Pons (tissue), 1 donor: Measurements from ENCODE around the gene TMEM255B.
A peak's percentile ranks its signal among the peaks of the same experiment; 100 is the strongest.

ENCODE experiments used
- DNase-seq: peaks from one replicate; pipeline ENCODE4 v3.0.0-alpha.2; 2016; ENCODE audit warnings: low spot score

Gene TMEM255B

GRCh38 chr13:113834496-113835200, 75.6 kb downstream of the TMEM255B start:
- DNase-seq, result no peak

GRCh38 chr13:113835461-113836270, 76.6 kb downstream of the TMEM255B start:
- DNase-seq, result no peak

- no peak for DNase-seq
These were observed 77.9 kb downstream of the TMEM255B start for GRCh38 chr13:113836768-113837559.

- DNase-seq, result peak; percentile 83
These were observed 78.7 kb downstream of the TMEM255B start for GRCh38 chr13:113837560-113838355.

GRCh38 chr13:113838711-113839201, 79.7 kb downstream of the TMEM255B start:
- DNase-seq, result no peak

GRCh38 chr13:113839536-113840204, 80.6 kb downstream of the TMEM255B start:
- no peak for DNase-seq

- DNase-seq, result peak; percentile 82
These were observed 81.7 kb downstream of the TMEM255B start for GRCh38 chr13:113840541-113841352.

- DNase-seq, result no peak
These were observed 82.3 kb downstream of the TMEM255B start for GRCh38 chr13:113841353-113841650.

GRCh38 chr13:113842336-113843062, 83.5 kb downstream of the TMEM255B start:
- no peak for DNase-seq

- no peak for DNase-seq
These were observed 84.1 kb downstream of the TMEM255B start for GRCh38 chr13:113843063-113843654.

GRCh38 chr13:113843864-113844556, 85.0 kb downstream of the TMEM255B start:
- no peak for DNase-seq

GRCh38 chr13:113845055-113845454, 86.0 kb downstream of the TMEM255B start:
- no peak for DNase-seq

- DNase-seq, result no peak
These were observed 87.0 kb downstream of the TMEM255B start for GRCh38 chr13:113845723-113846635.

GRCh38 chr13:113846636-113847318, 87.8 kb downstream of the TMEM255B start:
- no peak for DNase-seq

- DNase-seq, result no peak
These were observed 89.0 kb downstream of the TMEM255B start for GRCh38 chr13:113848020-113848419.

GRCh38 chr13:113848431-113849260, 89.6 kb downstream of the TMEM255B start:
- no peak for DNase-seq
